ENCODE measurements around the gene BCL11B. TPM values are rescaled to one million over a fixed set of nuclear protein-coding genes. Genes with fewer than 3 reads are reported as not detected.

Gene BCL11B
- total RNA-seq (2014; rRNA removed; shearing (Covaris generic)), result 2.1 and 2.6 TPM in 2 replicates

- no peaks in the 10 kb centered on the region for H3K36me3 ChIP-seq
- H3K4me3 ChIP-seq, result peak within 1 kb of the TSS; percentile 47
- peak; percentile 78 to 85 for DNase-seq (ENCODE audit: low read depth in 1 of 2, low spot score in 2 of 2)
- no peaks in the 10 kb centered on the region for H3K9me3 ChIP-seq (replicated peaks)
- H3K4me1 ChIP-seq (replicated peaks), result peaks cover 14% of the 10 kb centered on the region
- H3K27ac ChIP-seq, result no peak within 1 kb of the TSS
- H3K27me3 ChIP-seq (replicated peaks), result peaks cover 8% of the 10 kb centered on the region
Observed at GRCh38 chr14:99271951-99272631, at the start of gene BCL11B. BCL11B (minus strand) TSS chr14:99272197; CDS start chr14:99271218, 979 bp downstream.

DNA sequence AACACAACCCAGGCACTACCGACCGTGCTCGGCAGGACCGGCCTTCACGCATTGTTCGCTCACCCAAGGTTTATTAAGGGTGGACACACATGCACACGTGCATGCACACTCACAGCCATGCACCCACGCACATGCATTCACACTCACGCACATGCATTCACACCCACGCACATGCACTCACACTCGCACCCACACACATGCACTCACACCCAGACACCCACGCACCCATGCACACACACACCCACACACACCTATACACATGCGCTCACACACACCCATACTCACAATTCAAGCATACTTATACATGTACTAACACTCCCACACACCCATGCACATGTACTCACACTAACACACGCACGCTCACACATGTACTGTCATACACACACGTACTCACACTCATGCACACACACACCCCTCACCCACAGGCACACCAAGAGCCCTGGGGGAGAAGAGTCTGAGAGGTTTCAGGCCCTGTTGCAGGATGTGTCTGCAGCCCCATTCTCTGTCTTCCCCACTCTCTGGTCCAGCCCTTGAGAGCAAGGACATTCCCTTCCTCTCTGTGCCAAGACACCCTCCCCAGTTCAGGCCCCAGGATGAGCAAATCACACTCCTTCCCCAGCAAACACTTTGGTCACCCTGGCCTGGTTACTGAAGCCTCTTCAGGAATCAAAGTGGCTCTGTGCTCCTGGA, 49.4 kb upstream of the BCL11B start:
- no peaks in the 10 kb centered on the region for H3K4me1 ChIP-seq (replicated peaks)
- no peak overlapping the region for H3K4me3 ChIP-seq
- no peaks in the 10 kb centered on the region for H3K9me3 ChIP-seq (replicated peaks)
- no peak for DNase-seq (ENCODE audit: low read depth in 1 of 2, low spot score in 2 of 2)
- H3K27me3 ChIP-seq (replicated peaks), result no peaks in the 10 kb centered on the region
- no peaks in the 10 kb centered on the region for H3K36me3 ChIP-seq
- H3K27ac ChIP-seq, result no peak overlapping the region

DNA sequence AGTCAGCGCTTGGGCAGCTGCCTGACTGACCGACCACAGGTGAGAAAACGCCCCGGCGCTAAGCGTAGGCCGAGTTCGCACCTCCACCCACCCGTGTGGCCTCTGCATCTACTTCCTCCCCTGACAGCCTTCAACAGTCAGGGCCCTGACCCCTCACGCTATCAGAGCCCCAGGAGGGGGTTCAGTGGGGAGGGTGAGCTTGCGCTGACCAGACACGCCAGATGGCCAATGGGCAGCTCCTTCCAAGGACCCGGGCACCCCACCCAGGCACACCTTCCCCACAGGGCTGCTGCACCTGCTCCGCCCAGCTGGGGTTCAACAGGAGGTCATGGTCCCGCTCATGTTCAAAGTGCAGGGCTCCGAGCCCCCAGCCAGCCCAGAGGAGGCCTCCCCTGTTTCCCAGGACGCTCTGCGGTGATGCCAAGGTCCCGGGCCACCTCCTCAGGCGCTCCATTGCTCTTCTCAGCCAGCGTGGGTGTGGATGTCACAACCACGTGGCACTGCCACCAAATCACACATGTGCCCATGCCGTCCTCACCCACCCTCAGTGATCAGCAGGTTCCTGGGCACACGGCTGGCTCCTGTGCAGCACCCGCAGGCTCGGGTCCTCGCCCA, 48.7 kb upstream of the BCL11B start:
- no peak overlapping the region for H3K27ac ChIP-seq
- no peak for DNase-seq (ENCODE audit: low read depth in 1 of 2, low spot score in 2 of 2)
- no peaks in the 10 kb centered on the region for H3K9me3 ChIP-seq (replicated peaks)
- no peaks in the 10 kb centered on the region for H3K36me3 ChIP-seq
- H3K4me1 ChIP-seq (replicated peaks), result no peaks in the 10 kb centered on the region
- H3K4me3 ChIP-seq, result no peak overlapping the region
- no peaks in the 10 kb centered on the region for H3K27me3 ChIP-seq (replicated peaks)

- no peaks in the 10 kb centered on the region for H3K9me3 ChIP-seq (replicated peaks)
- no peaks in the 10 kb centered on the region for H3K27me3 ChIP-seq (replicated peaks)
- DNase-seq (ENCODE audit: low read depth in 1 of 2, low spot score in 2 of 2), result peak; percentile 25 to 58
- no peak overlapping the region for H3K4me3 ChIP-seq
- H3K4me1 ChIP-seq (replicated peaks), result no peaks in the 10 kb centered on the region
- H3K27ac ChIP-seq, result no peak overlapping the region
- no peaks in the 10 kb centered on the region for H3K36me3 ChIP-seq
Observed at GRCh38 chr14:99320105-99320572, 48.1 kb upstream of the BCL11B start.

DNA sequence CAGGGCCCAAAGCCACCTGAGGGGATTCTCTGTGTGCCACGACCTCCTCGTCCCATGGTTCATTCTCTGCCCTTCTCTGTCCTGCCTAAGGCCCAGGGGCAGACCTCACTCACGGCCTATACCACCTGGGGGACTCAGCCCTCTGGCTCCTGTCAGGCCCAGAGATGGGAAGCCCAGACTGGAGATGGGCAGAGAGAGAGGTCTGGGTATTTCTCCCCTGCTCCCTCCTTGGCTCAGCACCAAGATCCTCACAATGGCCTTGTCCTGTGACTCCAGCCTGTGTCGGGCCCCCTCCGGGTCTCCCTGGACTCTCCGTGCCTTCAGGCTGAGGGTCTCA, 46.9 kb upstream of the BCL11B start:
- no peak for DNase-seq (ENCODE audit: low read depth in 1 of 2, low spot score in 2 of 2)
- no peaks in the 10 kb centered on the region for H3K27me3 ChIP-seq (replicated peaks)

DNA sequence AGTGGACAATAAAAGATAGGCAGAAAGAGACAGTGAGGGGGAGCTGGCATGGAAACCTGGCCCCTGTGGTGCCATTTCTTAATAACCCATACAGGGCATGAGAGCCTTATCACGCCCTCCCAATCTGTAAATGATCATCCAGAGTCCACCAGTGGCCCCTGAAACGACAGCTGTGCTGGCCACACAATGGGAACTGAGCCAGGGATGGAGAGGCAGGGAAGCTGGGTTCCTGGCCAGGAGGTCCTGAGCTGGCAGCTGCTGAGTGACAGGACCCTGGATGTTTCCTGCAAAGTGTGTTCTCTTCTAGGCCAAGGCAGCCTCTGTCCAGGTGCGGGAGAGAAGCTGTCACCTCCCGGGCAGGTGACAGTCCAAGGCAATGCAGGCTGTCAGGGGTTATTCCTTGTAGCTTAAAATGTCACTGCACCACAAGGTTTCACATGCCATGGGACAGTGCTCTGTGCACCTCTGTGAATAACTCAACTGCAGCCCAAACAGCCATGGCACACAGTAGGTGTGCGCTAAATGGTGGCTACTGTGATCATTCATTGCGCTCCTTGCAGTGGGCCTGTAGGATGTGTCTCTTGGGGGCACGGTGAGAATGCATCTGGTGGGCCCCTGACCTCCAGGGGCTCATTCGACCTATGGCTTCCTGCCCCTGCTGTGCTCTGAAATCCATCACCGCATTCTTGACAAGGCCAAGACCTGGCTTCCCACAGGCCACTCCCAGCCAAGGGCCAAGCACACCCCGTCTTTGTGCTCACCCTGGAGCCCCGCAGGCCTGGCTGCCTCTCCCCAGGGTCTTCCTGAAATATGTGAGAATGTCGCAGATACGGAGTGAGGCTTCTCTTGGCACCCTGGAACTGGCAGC, 46.3 kb upstream of the BCL11B start:
- Histone ChIP-seq H3K36me3 (no peaks in the 10 kb centered on the region), H3K4me3 (no peak overlapping the region), H3K27ac (no peak overlapping the region), H3K27me3 (replicated peaks) (no peaks in the 10 kb centered on the region), H3K9me3 (replicated peaks) (no peaks in the 10 kb centered on the region), H3K4me1 (replicated peaks) (no peaks in the 10 kb centered on the region)
- no peak for DNase-seq (ENCODE audit: low read depth in 1 of 2, low spot score in 2 of 2)

More for the DNA sequence above, 46.9 kb upstream of the BCL11B start:
- Histone ChIP-seq H3K4me3 (no peak overlapping the region), H3K4me1 (replicated peaks) (no peaks in the 10 kb centered on the region), H3K27ac (no peak overlapping the region), H3K36me3 (no peaks in the 10 kb centered on the region), H3K9me3 (replicated peaks) (no peaks in the 10 kb centered on the region)

- Histone ChIP-seq H3K27me3 (replicated peaks) (no peaks in the 10 kb centered on the region), H3K4me1 (replicated peaks) (no peaks in the 10 kb centered on the region), H3K9me3 (replicated peaks) (no peaks in the 10 kb centered on the region), H3K36me3 (no peaks in the 10 kb centered on the region), H3K4me3 (no peak overlapping the region), H3K27ac (no peak overlapping the region)
- DNase-seq (ENCODE audit: low read depth in 1 of 2, low spot score in 2 of 2), result no peak
Observed at GRCh38 chr14:99317231-99318090, 45.5 kb upstream of the BCL11B start.

GRCh38 chr14:99316281-99317163, 44.5 kb upstream of the BCL11B start:
- no peaks in the 10 kb centered on the region for H3K9me3 ChIP-seq (replicated peaks)
- DNase-seq (ENCODE audit: low read depth in 1 of 2, low spot score in 2 of 2), result no peak
- H3K4me3 ChIP-seq, result no peak overlapping the region
- no peak overlapping the region for H3K27ac ChIP-seq
- H3K27me3 ChIP-seq (replicated peaks), result no peaks in the 10 kb centered on the region
- H3K36me3 ChIP-seq, result no peaks in the 10 kb centered on the region
- H3K4me1 ChIP-seq (replicated peaks), result no peaks in the 10 kb centered on the region

DNA sequence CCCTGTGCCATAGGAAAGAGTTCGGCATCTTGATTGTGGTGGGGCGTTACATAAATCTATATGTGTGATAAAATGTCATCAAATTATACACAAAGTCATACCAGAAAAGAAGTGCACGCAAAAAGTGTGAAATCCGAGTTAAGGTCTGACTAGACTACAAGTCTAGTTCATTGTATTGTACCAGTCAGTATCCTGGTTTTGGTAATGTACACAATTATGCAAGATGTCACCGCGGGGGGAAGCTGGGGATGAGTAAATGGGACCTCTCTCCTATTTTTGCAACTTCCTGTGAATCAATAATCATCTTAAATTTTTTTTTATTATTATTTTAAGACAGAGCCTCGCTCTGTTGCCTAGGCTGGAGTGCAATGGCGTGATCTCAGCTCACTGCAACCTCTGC, 43.2 kb upstream of the BCL11B start:
- DNase-seq (ENCODE audit: low read depth in 1 of 2, low spot score in 2 of 2), result no peak

GRCh38 chr14:99314623-99315022, 42.6 kb upstream of the BCL11B start:
- Histone ChIP-seq H3K4me3 (no peak overlapping the region), H3K27ac (no peak overlapping the region), H3K27me3 (replicated peaks) (no peaks in the 10 kb centered on the region), H3K4me1 (replicated peaks) (no peaks in the 10 kb centered on the region), H3K9me3 (replicated peaks) (no peaks in the 10 kb centered on the region), H3K36me3 (no peaks in the 10 kb centered on the region)
- no peak for DNase-seq (ENCODE audit: low read depth in 1 of 2, low spot score in 2 of 2)

More for the DNA sequence above, 43.2 kb upstream of the BCL11B start:
- Histone ChIP-seq H3K27ac (no peak overlapping the region), H3K9me3 (replicated peaks) (no peaks in the 10 kb centered on the region), H3K36me3 (no peaks in the 10 kb centered on the region), H3K4me1 (replicated peaks) (no peaks in the 10 kb centered on the region), H3K4me3 (no peak overlapping the region), H3K27me3 (replicated peaks) (no peaks in the 10 kb centered on the region)

- no peak overlapping the region for H3K4me3 ChIP-seq
- no peaks in the 10 kb centered on the region for H3K27me3 ChIP-seq (replicated peaks)
- no peaks in the 10 kb centered on the region for H3K36me3 ChIP-seq
- H3K9me3 ChIP-seq (replicated peaks), result no peaks in the 10 kb centered on the region
- DNase-seq (ENCODE audit: low read depth in 1 of 2, low spot score in 2 of 2), result no peak
- no peak overlapping the region for H3K27ac ChIP-seq
- H3K4me1 ChIP-seq (replicated peaks), result no peaks in the 10 kb centered on the region
Observed at GRCh38 chr14:99313234-99313633, 41.2 kb upstream of the BCL11B start.

DNA sequence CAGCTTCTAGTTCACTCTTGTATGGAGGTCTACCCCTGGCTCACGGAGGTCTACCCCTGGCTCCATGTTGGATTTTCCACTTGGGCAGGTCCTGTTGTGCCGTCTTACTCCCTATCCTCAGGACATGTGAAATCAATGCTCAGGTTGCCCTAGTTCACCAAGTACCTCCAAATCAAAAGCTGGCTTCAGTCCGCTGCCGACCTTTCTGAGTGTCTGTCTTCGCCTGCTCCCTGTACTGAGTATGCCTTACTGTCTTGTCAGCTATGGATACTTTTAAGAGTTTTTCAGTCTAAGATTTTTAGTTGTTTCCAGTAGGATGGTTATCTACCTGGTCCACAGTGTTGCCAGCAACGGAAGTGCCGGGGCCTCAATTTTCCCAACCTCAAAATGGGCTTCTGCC, 40.1 kb upstream of the BCL11B start:
- Histone ChIP-seq H3K4me3 (no peak overlapping the region), H3K27me3 (replicated peaks) (no peaks in the 10 kb centered on the region), H3K36me3 (no peaks in the 10 kb centered on the region), H3K9me3 (replicated peaks) (no peaks in the 10 kb centered on the region), H3K4me1 (replicated peaks) (no peaks in the 10 kb centered on the region), H3K27ac (no peak overlapping the region)
- no peak for DNase-seq (ENCODE audit: low read depth in 1 of 2, low spot score in 2 of 2)

Data from SJSA1 (cell line).